Lower lobe of right lung (tissue), 2 donors: ENCODE results near the gene SETD3. TPM values are rescaled to one million over a fixed set of nuclear protein-coding genes. Genes with fewer than 3 reads are reported as not detected.

ENCODE experiments used
- ATAC-seq, 2 donors: fragments of 200-7000 bp; cut with Tn5 transposase; one replicate each; pipeline ENCODE4 v1.9.1; 2020 to 2022; ENCODE audit warnings: mild to moderate bottlenecking in 2 of 2, moderate library complexity in 2 of 2
- DNase-seq: peaks from one replicate; pipeline ENCODE4 v3.0.0-alpha.2; 2020
- H3K27ac ChIP-seq: fragments of 200-600 bp; one replicate; pipeline ENCODE4 v1.8.0; 2022
- H3K27me3 ChIP-seq: fragments of 200-600 bp; one replicate; pipeline ENCODE4 v1.8.0; 2022; ENCODE audit warnings: low read depth
- H3K36me3 ChIP-seq: fragments of 200-600 bp; one replicate; pipeline ENCODE4 v1.8.0; 2022; ENCODE audit warnings: mild to moderate bottlenecking
- H3K4me1 ChIP-seq: fragments of 200-600 bp; one replicate; pipeline ENCODE4 v1.8.0; 2022
- H3K4me3 ChIP-seq: fragments of 200-600 bp; one replicate; pipeline ENCODE4 v1.8.0; 2022; ENCODE audit warnings: mild to moderate bottlenecking
- H3K9me3 ChIP-seq: fragments of 200-600 bp; one replicate; pipeline ENCODE4 v1.8.0; 2022
- CTCF ChIP-seq: fragments of 200-600 bp; IDR thresholded peaks from one replicate; pipeline ENCODE4 v1.8.0; 2022; ENCODE audit warnings: antibody characterized with exemption, mild to moderate bottlenecking
- intact Hi-C: fragments of 100-400 bp; cut with DNase I; formaldehyde crosslinking; loops from one replicate; pipeline ENCODE4 v1.11.0; 2022
- total RNA-seq: library from RNA; stranded (reverse); fragmentation: NEBNext Ultra II Directional; extraction: Animal tissue kit (Norgen Biotek cat#: 25700); gene quantifications from one replicate; pipeline ENCODE4 v1.2.1, GENCODE V29; 2021
- donor health status: DM: no; HTN: yes; CAD: no; lungs with severe emphysema.

Gene SETD3
- total RNA-seq, 1 donor from 2014 or later, result 78.7 TPM

- ATAC-seq (peak; percentile 66 to 72), DNase-seq (no peak)
- no peaks in the 10 kb centered on the region for H3K9me3 ChIP-seq
- no peak overlapping the region for H3K27ac ChIP-seq
- H3K4me1 ChIP-seq, result peaks cover 4% of the 10 kb centered on the region
- no peak overlapping the region for H3K4me3 ChIP-seq
- peaks cover 3% of the 10 kb centered on the region for H3K27me3 ChIP-seq
- no peak for TF ChIP-seq CTCF
- intact Hi-C loops, result no loop called here
- peaks cover 26% of the 10 kb centered on the region for H3K36me3 ChIP-seq
These were observed 89.0 kb downstream of the SETD3 start for GRCh38 chr14:99391671-99392070.

- ATAC-seq (peak; percentile 73 to 76), DNase-seq (peak; percentile 67)
- intact Hi-C loops, result no loop called here
- H3K27ac ChIP-seq, result no peak overlapping the region
- H3K4me3 ChIP-seq, result no peak overlapping the region
- TF ChIP-seq CTCF, result peak; percentile 80
- H3K36me3 ChIP-seq, result peaks cover 3% of the 10 kb centered on the region
- H3K9me3 ChIP-seq, result no peaks in the 10 kb centered on the region
- peaks cover 4% of the 10 kb centered on the region for H3K4me1 ChIP-seq
- peaks cover 13% of the 10 kb centered on the region for H3K27me3 ChIP-seq
These were observed 91.4 kb downstream of the SETD3 start for GRCh38 chr14:99389174-99389826.

GRCh38 chr14:99388286-99388685 is 92.4 kb downstream of the SETD3 start:
- no peak overlapping the region for H3K4me3 ChIP-seq
- H3K9me3 ChIP-seq, result no peaks in the 10 kb centered on the region
- ATAC-seq (no peak), DNase-seq (no peak)
- no peaks in the 10 kb centered on the region for H3K36me3 ChIP-seq
- intact Hi-C loops, result no loop called here
- no peak for TF ChIP-seq CTCF
- H3K4me1 ChIP-seq, result peaks cover 4% of the 10 kb centered on the region
- H3K27me3 ChIP-seq, result peaks cover 21% of the 10 kb centered on the region
- no peak overlapping the region for H3K27ac ChIP-seq

- intact Hi-C loops, result no loop called here
- no peak for TF ChIP-seq CTCF
- Histone ChIP-seq H3K9me3 (no peaks in the 10 kb centered on the region), H3K36me3 (no peaks in the 10 kb centered on the region), H3K27me3 (peaks cover 26% of the 10 kb centered on the region), H3K27ac (no peak overlapping the region), H3K4me3 (no peak overlapping the region), H3K4me1 (peaks cover 4% of the 10 kb centered on the region)
- ATAC-seq, result no peak
- no peak for DNase-seq
These were observed 92.8 kb downstream of the SETD3 start for GRCh38 chr14:99387880-99388279.

GRCh38 chr14:99384450-99385417 is 95.9 kb downstream of the SETD3 start:
- Histone ChIP-seq H3K4me3 (no peak overlapping the region), H3K36me3 (no peaks in the 10 kb centered on the region), H3K27me3 (peaks cover 53% of the 10 kb centered on the region), H3K4me1 (peaks cover 4% of the 10 kb centered on the region), H3K9me3 (no peaks in the 10 kb centered on the region), H3K27ac (no peak overlapping the region)
- intact Hi-C loops, result no loop called here
- no peak for TF ChIP-seq CTCF
- DNase-seq (no peak), ATAC-seq (no peak)
